ENCODE measurements around the gene UBE2E2.

DNA sequence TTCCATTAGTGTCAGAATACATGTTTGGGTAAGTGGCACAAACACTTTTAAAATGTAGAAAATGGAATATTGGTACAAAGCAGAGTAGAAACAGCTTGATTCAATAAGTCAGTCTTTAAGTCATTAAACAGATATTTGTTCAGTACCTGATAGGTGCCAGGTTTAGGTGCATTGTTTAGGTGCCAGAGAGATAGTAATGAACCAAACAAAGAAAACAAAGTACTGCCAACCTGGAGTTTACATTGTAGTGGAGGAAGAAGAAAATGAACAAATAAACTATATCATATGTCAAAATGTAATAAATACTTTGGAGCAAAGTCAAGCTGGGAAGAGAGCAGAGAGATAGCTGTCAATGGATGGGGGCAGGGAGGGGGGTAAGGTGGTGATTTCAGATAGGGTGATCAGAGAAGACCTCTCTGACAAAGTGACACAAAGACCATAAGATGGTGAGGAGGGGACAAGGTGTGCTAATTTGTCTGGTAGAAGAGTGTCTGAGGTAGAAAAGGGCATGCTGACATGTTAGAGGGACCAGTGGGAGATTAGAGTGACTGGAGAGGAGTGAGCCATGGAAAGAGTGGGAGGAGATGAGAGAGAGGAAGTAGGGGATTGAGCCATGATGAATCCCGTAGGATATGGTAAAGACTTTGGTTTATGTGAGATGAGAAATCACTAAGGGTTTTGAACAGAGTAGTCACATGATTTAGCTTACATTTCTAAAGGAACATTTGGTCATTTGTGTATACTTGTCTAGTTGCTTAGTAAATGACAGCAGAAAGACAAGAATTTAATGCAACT is 128.2 kb downstream of the UBE2E2 start:
- TF ChIP-seq, protein P1, sequence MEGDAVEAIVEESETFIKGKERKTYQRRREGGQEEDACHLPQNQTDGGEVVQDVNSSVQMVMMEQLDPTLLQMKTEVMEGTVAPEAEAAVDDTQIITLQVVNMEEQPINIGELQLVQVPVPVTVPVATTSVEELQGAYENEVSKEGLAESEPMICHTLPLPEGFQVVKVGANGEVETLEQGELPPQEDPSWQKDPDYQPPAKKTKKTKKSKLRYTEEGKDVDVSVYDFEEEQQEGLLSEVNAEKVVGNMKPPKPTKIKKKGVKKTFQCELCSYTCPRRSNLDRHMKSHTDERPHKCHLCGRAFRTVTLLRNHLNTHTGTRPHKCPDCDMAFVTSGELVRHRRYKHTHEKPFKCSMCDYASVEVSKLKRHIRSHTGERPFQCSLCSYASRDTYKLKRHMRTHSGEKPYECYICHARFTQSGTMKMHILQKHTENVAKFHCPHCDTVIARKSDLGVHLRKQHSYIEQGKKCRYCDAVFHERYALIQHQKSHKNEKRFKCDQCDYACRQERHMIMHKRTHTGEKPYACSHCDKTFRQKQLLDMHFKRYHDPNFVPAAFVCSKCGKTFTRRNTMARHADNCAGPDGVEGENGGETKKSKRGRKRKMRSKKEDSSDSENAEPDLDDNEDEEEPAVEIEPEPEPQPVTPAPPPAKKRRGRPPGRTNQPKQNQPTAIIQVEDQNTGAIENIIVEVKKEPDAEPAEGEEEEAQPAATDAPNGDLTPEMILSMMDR (IDR thresholded peaks at IDR 0.05), result no peak
- no peak for TF ChIP-seq POLR2A (IDR thresholded peaks at IDR 0.05)

All from ovary (tissue), 3 donors.